OCI-LY7 (cell line): Measurements from ENCODE around the gene PCP4L1. TPM values are rescaled to one million over a fixed set of nuclear protein-coding genes. Genes with fewer than 3 reads are reported as not detected.

Experiments used
- BruUV-seq: library from RNA; stranded (reverse); fragments of 400-500 nt; replicated peaks from 2 replicates; lab custom pipeline; 2021; lab: Mats Ljungman, UMichigan
- CTCF ChIA-PET: fragments of 300-600 bp; sonication (Branson Sonifier 250); formaldehyde crosslinking; loops from one replicate; lab custom pipeline; 2022; ENCODE audit warnings: antibody characterized with exemption; ENCODE audit not compliant: unreplicated experiment; lab: Charles Lee
- POLR2A ChIA-PET: fragments of 300-600 bp; sonication (Branson Sonifier 250); formaldehyde crosslinking; loops from one replicate; lab custom pipeline; 2022; ENCODE audit warnings: antibody characterized with exemption; lab: Charles Lee
- DNase-seq: peaks from one replicate; pipeline ENCODE4 v3.0.0-alpha.2; 2015; ENCODE audit warnings: low spot score
- H2AFZ ChIP-seq: fragments of 200-600 bp; sonication (generic), shearing (Covaris generic); 2 replicates; pipeline ENCODE4 v1.6.1; 2014; ENCODE audit warnings: mild to moderate bottlenecking, antibody characterized with exemption, low read length, moderate library complexity
- H3K27ac ChIP-seq: fragments of 200-600 bp; sonication (generic); 2 replicates; pipeline ENCODE4 v1.5.1; 2014; ENCODE audit warnings: mixed run types, low read depth, mild to moderate bottlenecking, moderate library complexity, low read length, inconsistent platforms; ENCODE audit not compliant: poor library complexity, severe bottlenecking
- H3K36me3 ChIP-seq: fragments of 200-600 bp; sonication (generic); 2 replicates; pipeline ENCODE4 v1.6.1; 2014; ENCODE audit warnings: mild to moderate bottlenecking, antibody characterized with exemption, low read length, moderate library complexity, mixed read lengths; ENCODE audit not compliant: insufficient read depth
- H3K4me1 ChIP-seq: fragments of 200-600 bp; sonication (generic); 2 replicates; pipeline ENCODE4 v1.5.1; 2014; ENCODE audit warnings: mild to moderate bottlenecking, low read length; ENCODE audit not compliant: insufficient read depth, poor library complexity, severe bottlenecking
- H3K4me2 ChIP-seq: fragments of 200-600 bp; sonication (generic); 2 replicates; pipeline ENCODE4 v1.6.1; 2014; ENCODE audit warnings: mild to moderate bottlenecking, low read length
- H3K4me3 ChIP-seq: fragments of 200-600 bp; sonication (generic); 2 replicates; pipeline ENCODE4 v1.5.1; 2014; ENCODE audit warnings: mild to moderate bottlenecking, low read depth, low read length; ENCODE audit not compliant: poor library complexity, severe bottlenecking
- H3K79me2 ChIP-seq: fragments of 200-600 bp; sonication (generic); 2 replicates; pipeline ENCODE4 v1.6.1; 2016; ENCODE audit warnings: low read depth, mild to moderate bottlenecking, low read length, moderate library complexity, mixed read lengths; ENCODE audit not compliant: insufficient read depth
- H3K9me2 ChIP-seq: fragments of 200-600 bp; sonication (generic); 2 replicates; pipeline ENCODE4 v1.6.1; 2016; ENCODE audit warnings: mild to moderate bottlenecking, low read length, mixed read lengths; ENCODE audit not compliant: insufficient read depth
- H3K9me3 ChIP-seq: fragments of 200-600 bp; sonication (generic); 2 replicates; pipeline ENCODE4 v1.6.1; 2014; ENCODE audit warnings: mild to moderate bottlenecking, mixed run types, low read length, mixed read lengths
- H4K20me1 ChIP-seq: fragments of 200-600 bp; sonication (generic); 2 replicates; pipeline ENCODE4 v1.6.1; 2014; ENCODE audit warnings: mild to moderate bottlenecking, antibody characterized with exemption, low read length, moderate library complexity, mixed read lengths; ENCODE audit not compliant: insufficient read depth
- EZH2phosphoT487 ChIP-seq: fragments of 200-600 bp; sonication (generic); IDR thresholded peaks from 2 replicates; pipeline ENCODE4 v1.6.1; 2018; ENCODE audit warnings: low read depth, borderline replicate concordance, mild to moderate bottlenecking, mixed run types, antibody characterized with exemption, low read length, moderate library complexity, mixed read lengths
- intact Hi-C: fragments of 100-400 bp; cut with micrococcal nuclease; formaldehyde crosslinking; loops from one replicate; pipeline ENCODE4 v1.10.0; 2022; ENCODE audit not compliant: unreplicated experiment
- total RNA-seq, 2 experiments: library from RNA; depleted of rRNA in 1 of 2; stranded (reverse); fragments of >200 nt in 1 of 2; shearing (Covaris generic) in 1 of 2; gene quantifications; 2 replicates each; pipeline ENCODE4 v1.2.3, GENCODE V29; 2014 to 2022
- TF ChIP-seq, protein P1 (sequence below): fragments of 200-600 bp; sonication (generic); conservative IDR thresholded peaks from 2 replicates; pipeline ENCODE4 v1.5.1; 2014; ENCODE audit warnings: mild to moderate bottlenecking, antibody characterized with exemption, low read length, moderate library complexity, mixed read lengths

The PCP4L1 gene
- total RNA-seq, 2 experiments from 2014 or later, result not detected

DNA sequence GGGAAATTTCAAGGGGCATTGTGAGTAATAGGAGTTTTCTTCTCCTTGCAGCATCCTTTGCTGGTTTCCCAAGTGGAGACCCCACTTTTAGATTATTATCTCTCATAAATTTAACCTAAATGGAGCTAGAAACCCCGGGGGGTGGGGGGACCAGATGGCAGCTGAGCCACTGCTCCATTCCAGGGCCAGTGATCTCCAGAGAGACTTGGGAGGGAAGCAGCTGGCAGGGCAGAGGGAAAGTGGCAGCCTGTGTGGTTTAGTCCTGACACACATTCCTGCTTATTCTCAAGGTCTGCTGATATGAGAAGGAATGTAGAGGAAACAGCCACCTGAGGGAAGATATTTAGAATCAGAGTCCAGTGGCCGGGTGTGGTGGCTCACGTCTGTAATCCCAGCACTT is 16.3 kb downstream of the PCP4L1 start:
- POLR2A ChIA-PET, result interaction anchor here (0.5 to 0.6 kb wide), 2 partner anchors 40 to 47 kb away, joined by 3 to 5 read pairs; no protein-coding TSS in a partner anchor
- no peak overlapping the region for H3K27ac ChIP-seq
- BruUV-seq, result no TSS peak
- no peaks in the 10 kb centered on the region for H3K79me2 ChIP-seq
- no peak for DNase-seq
- H3K4me1 ChIP-seq, result no peaks in the 10 kb centered on the region
- H3K4me2 ChIP-seq, result no peak overlapping the region
- H3K9me2 ChIP-seq, result no peaks in the 10 kb centered on the region
- H3K36me3 ChIP-seq, result no peaks in the 10 kb centered on the region
- CTCF ChIA-PET, result interaction anchor here (0.6 kb wide), 1 partner anchor 115 kb away, joined by 6 read pairs; no protein-coding TSS in a partner anchor
- intact Hi-C loops, result no loop called here
- H3K9me3 ChIP-seq, result no peaks in the 10 kb centered on the region
- no peaks in the 10 kb centered on the region for H4K20me1 ChIP-seq
- H3K4me3 ChIP-seq, result no peak overlapping the region
- H2AFZ ChIP-seq, result no peak overlapping the region
- TF ChIP-seq, protein P1, sequence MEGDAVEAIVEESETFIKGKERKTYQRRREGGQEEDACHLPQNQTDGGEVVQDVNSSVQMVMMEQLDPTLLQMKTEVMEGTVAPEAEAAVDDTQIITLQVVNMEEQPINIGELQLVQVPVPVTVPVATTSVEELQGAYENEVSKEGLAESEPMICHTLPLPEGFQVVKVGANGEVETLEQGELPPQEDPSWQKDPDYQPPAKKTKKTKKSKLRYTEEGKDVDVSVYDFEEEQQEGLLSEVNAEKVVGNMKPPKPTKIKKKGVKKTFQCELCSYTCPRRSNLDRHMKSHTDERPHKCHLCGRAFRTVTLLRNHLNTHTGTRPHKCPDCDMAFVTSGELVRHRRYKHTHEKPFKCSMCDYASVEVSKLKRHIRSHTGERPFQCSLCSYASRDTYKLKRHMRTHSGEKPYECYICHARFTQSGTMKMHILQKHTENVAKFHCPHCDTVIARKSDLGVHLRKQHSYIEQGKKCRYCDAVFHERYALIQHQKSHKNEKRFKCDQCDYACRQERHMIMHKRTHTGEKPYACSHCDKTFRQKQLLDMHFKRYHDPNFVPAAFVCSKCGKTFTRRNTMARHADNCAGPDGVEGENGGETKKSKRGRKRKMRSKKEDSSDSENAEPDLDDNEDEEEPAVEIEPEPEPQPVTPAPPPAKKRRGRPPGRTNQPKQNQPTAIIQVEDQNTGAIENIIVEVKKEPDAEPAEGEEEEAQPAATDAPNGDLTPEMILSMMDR, result no peak
- no peak for TF ChIP-seq EZH2phosphoT487

GRCh38 chr1:161282991-161283390 is 24.4 kb downstream of the PCP4L1 start:
- CTCF ChIA-PET, result no interaction called here
- TF ChIP-seq, protein P1, result no peak
- TF ChIP-seq EZH2phosphoT487, result no peak
- Histone ChIP-seq H4K20me1 (no peaks in the 10 kb centered on the region), H3K27ac (no peak overlapping the region), H3K4me2 (no peak overlapping the region), H3K36me3 (no peaks in the 10 kb centered on the region), H3K79me2 (no peaks in the 10 kb centered on the region), H3K9me3 (no peaks in the 10 kb centered on the region), H3K4me3 (no peak overlapping the region), H2AFZ (no peak overlapping the region), H3K9me2 (no peaks in the 10 kb centered on the region), H3K4me1 (no peaks in the 10 kb centered on the region)
- DNase-seq, result no peak
- no TSS peak for BruUV-seq
- POLR2A ChIA-PET, result interaction anchor here (1.1 kb wide), 1 partner anchor 85 kb away, joined by 3 read pairs; no protein-coding TSS in a partner anchor
- intact Hi-C loops, result no loop called here

DNA sequence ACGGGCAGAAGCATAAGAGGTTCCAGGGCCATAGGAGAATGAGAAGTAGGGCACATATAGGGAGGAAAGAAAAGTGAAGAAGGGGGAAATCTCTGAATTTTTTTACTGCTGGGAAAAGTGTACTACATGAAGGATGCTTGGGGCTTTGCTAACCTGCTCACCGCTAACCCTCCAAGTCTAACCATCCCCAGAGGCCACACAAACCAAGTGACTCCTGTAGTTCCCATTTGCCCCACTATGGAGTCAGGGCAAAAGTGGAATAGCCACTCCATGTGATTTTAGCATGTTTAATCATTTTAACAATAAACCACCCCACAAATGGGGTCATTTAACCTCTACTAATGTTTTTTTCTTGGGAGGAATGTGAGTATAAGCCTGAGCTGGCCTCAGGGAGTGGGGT is 26.6 kb downstream of the PCP4L1 start:
- no peaks in the 10 kb centered on the region for H3K79me2 ChIP-seq
- H3K36me3 ChIP-seq, result no peaks in the 10 kb centered on the region
- H4K20me1 ChIP-seq, result no peaks in the 10 kb centered on the region
- CTCF ChIA-PET, result no interaction called here
- TF ChIP-seq, protein P1, result no peak
- no peak for TF ChIP-seq EZH2phosphoT487
- no peak overlapping the region for H3K4me2 ChIP-seq
- DNase-seq, result no peak
- no peak overlapping the region for H2AFZ ChIP-seq
- H3K4me1 ChIP-seq, result no peaks in the 10 kb centered on the region
- no peaks in the 10 kb centered on the region for H3K9me2 ChIP-seq
- no TSS peak for BruUV-seq
- POLR2A ChIA-PET, result interaction anchor here (0.6 kb wide), 2 partner anchors 226 to 846 kb away, joined by 3 read pairs; no protein-coding TSS in a partner anchor
- H3K4me3 ChIP-seq, result no peak overlapping the region
- H3K27ac ChIP-seq, result no peak overlapping the region
- H3K9me3 ChIP-seq, result no peaks in the 10 kb centered on the region
- intact Hi-C loops, result no loop called here
